HCT116 (cell line): ENCODE data around the gene ITGA11.

Experiments
- CTCF ChIP-seq, 3 experiments: fragments of 200-600 bp in 1 of 3; sonication (generic) in 1 of 3; IDR thresholded peaks in 2 of 3; conservative IDR thresholded peaks in 1 of 3; 2 replicates each; pipeline ENCODE4 v1.5.1; 2012 to 2017; ENCODE audit warnings: low read depth in 2 of 3, low read length in 2 of 3, antibody characterized with exemption in 1 of 3, borderline replicate concordance in 1 of 3, control low read depth in 1 of 3, mild to moderate bottlenecking in 1 of 3, mixed read lengths in 1 of 3, mixed run types in 1 of 3, moderate library complexity in 1 of 3; ENCODE audit not compliant: insufficient read depth in 1 of 3
- EGR1 ChIP-seq: IDR thresholded peaks from 2 replicates; pipeline ENCODE4 v1.6.1; 2012; ENCODE audit warnings: low read depth
- EZH2phosphoT487 ChIP-seq: fragments of 200-600 bp; IDR thresholded peaks from 2 replicates; pipeline ENCODE4 v1.6.1; 2018; ENCODE audit warnings: antibody characterized with exemption, borderline replicate concordance
- POLR2A ChIP-seq: IDR thresholded peaks from 2 replicates; pipeline ENCODE4 v1.7.0; 2011; ENCODE audit warnings: borderline replicate concordance; ENCODE audit not compliant: insufficient read depth, insufficient read length; ENCODE audit errors: extremely low read depth
- ZNF274 ChIP-seq: fragments of 200-500 bp; sonication (Bioruptor generic); IDR thresholded peaks from 2 replicates; pipeline ENCODE4 v1.6.1; 2014; ENCODE audit warnings: mild to moderate bottlenecking, low read depth, low read length, inconsistent platforms
- TF ChIP-seq, protein P1 (sequence below): IDR thresholded peaks from 2 replicates; pipeline ENCODE4 v1.6.1; 2012

DNA sequence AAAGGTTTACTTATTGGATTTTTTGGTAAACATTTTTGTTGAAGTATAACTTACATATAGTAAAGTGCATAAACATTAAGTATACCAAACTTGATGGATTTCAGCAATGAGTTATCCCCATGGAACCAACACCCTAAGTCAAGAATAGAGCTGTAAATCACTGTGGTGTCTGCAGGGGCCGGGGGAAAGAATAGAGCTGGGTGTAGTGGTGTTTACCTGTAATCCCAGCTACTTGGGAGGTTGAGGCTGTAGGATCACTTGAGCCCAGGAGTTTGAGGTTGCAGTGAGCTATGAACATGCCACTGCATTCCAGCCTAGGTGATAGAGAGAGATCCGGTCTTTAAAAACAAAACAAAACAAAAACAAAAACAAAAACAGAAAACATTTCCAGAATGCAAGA lies 167.7 kb downstream of the ITGA11 start:
- TF ChIP-seq, protein P1, sequence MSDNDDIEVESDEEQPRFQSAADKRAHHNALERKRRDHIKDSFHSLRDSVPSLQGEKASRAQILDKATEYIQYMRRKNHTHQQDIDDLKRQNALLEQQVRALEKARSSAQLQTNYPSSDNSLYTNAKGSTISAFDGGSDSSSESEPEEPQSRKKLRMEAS, result no peak
- TF ChIP-seq POLR2A (no peak), CTCF (IDR thresholded peaks at IDR 0.05 in 2 of 3, conservative IDR thresholded peaks at IDR 0.05 in 1 of 3; ENCODE audit: borderline replicate concordance in 1 of 3, insufficient read depth in 1 of 3, low read depth in 2 of 3, low read length in 2 of 3) (no peak), EGR1 (no peak), EZH2phosphoT487 (no peak), ZNF274 (no peak)
